Smooth muscle cell (in vitro differentiated cells): Measurements from ENCODE around the gene TBC1D22A. TPM values are rescaled to one million over a fixed set of nuclear protein-coding genes. Genes with fewer than 3 reads are reported as not detected.

Source experiments
- DNase-seq: peaks from one replicate; lab custom pipeline; 2025; ENCODE audit not compliant: unreplicated experiment; lab: John Stamatoyannopoulos, UW
- H2AFZ ChIP-seq: fragments of 200-600 bp; sonication (generic); 2 replicates; pipeline ENCODE4 v1.6.0; 2016; ENCODE audit warnings: antibody characterized with exemption, low read depth, mild to moderate bottlenecking
- H3F3A ChIP-seq: fragments of 200-600 bp; sonication (generic); 2 replicates; pipeline ENCODE4 v1.6.0; 2017; ENCODE audit warnings: antibody characterized with exemption, low read depth
- H3K27ac ChIP-seq: fragments of 200-600 bp; sonication (generic); 2 replicates; pipeline ENCODE4 v1.5.1; 2016; ENCODE audit warnings: low read depth, mild to moderate bottlenecking
- H3K27me3 ChIP-seq: fragments of 200-600 bp; sonication (generic); 2 replicates; pipeline ENCODE4 v1.6.1; 2016; ENCODE audit warnings: low read depth, mild to moderate bottlenecking
- H3K36me3 ChIP-seq: fragments of 200-600 bp; sonication (generic); 2 replicates; pipeline ENCODE4 v1.5.1; 2016; ENCODE audit warnings: low read depth
- H3K4me1 ChIP-seq: fragments of 200-600 bp; sonication (generic); 2 replicates; pipeline ENCODE4 v1.5.1; 2016; ENCODE audit warnings: low read depth
- H3K4me2 ChIP-seq: fragments of 200-600 bp; sonication (generic); 2 replicates; pipeline ENCODE4 v1.6.0; 2016; ENCODE audit warnings: mild to moderate bottlenecking
- H3K4me3 ChIP-seq: fragments of 200-600 bp; sonication (generic); 2 replicates; pipeline ENCODE4 v1.5.1; 2016; ENCODE audit warnings: mild to moderate bottlenecking
- H3K79me2 ChIP-seq: fragments of 200-600 bp; sonication (generic); 2 replicates; pipeline ENCODE4 v1.6.0; 2016; ENCODE audit warnings: low read depth, mild to moderate bottlenecking
- H3K9ac ChIP-seq: fragments of 200-600 bp; sonication (generic); 2 replicates; pipeline ENCODE4 v1.6.0; 2016; ENCODE audit warnings: low read depth
- H3K9me3 ChIP-seq: fragments of 200-600 bp; sonication (generic); replicated peaks from 2 replicates; pipeline ENCODE4 v1.5.1; 2016; ENCODE audit warnings: low read depth
- H4K20me1 ChIP-seq: fragments of 200-600 bp; sonication (generic); 2 replicates; pipeline ENCODE4 v1.6.0; 2016; ENCODE audit warnings: low read depth
- CTCF ChIP-seq: fragments of 200-600 bp; sonication (generic); IDR thresholded peaks from 2 replicates; pipeline ENCODE4 v1.5.1; 2017; ENCODE audit warnings: borderline replicate concordance, mild to moderate bottlenecking, antibody characterized with exemption; ENCODE audit not compliant: insufficient read depth, poor library complexity, severe bottlenecking
- WGBS: methylation state at CpG from one replicate; pipeline ENCODE4 v1.1.7; 2016; ENCODE audit warnings: low lambda C conversion rate; 5-methylcytosine and 5-hydroxymethylcytosine counted together
- polyA plus RNA-seq: library from polyadenylated mRNA; unstranded; fragments of >200 nt; fragmentation: Nextera tagmentation; extraction: Ambion mirVana; gene quantifications from 2 replicates; pipeline ENCODE4 v1.2.1, GENCODE V29; 2016
- total RNA-seq: library from RNA; depleted of rRNA; stranded (reverse); fragments of >200 nt; gene quantifications from 2 replicates; pipeline ENCODE4 v1.2.3, GENCODE V29; 2014

TBC1D22A gene
- total and polyA plus RNA-seq, 2 experiments from 2014 or later = 12.5 to 14.4 TPM

GRCh38 chr22:47193606-47194329, 431.3 kb downstream of the TBC1D22A start:
- 91% methylated on average over 16 of the region's 19 CpGs for WGBS
- Histone ChIP-seq H3F3A (no peaks in the 10 kb centered on the region), H3K27ac (no peak overlapping the region), H4K20me1 (no peaks in the 10 kb centered on the region), H3K4me3 (no peak overlapping the region), H3K79me2 (no peaks in the 10 kb centered on the region), H3K9ac (no peak overlapping the region), H3K4me1 (no peaks in the 10 kb centered on the region), H2AFZ (no peak overlapping the region), H3K27me3 (no peaks in the 10 kb centered on the region), H3K36me3 (no peaks in the 10 kb centered on the region), H3K4me2 (no peak overlapping the region), H3K9me3 (no peaks in the 10 kb centered on the region)
- DNase-seq = no peak
- TF ChIP-seq CTCF = no peak

DNA sequence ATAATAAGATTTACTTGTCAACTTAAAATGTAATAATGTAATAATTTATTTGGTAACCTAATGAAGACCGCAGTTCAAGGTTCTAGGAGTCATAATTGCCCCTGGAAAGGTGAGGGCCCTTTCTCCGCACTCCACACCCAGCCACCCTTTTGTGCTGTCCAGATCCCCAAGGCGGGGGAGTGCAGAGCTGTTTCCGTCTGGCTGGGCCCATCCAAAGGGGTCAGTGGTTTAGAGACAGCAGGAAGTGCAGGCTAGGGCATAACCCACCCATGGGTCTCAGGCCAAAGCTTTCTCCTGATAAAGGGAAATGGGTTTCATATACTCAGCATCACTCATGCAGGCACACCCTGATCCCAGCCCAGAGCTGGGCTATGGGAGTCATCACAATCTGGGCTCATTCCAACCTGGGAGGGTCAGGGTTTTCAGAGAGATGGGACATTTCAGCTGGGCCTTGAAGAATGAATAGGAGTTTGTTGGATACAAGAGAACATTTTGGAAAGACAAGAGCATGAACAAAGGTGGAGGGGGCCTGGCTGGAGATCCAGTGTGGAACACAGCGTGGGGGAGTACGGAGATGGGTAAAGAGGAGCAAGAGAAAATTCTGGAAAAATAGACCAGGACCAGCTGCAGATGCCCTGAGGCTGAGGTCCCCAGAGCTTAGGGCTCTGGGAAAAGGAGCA, 432.2 kb downstream of the TBC1D22A start:
- no peak for TF ChIP-seq CTCF
- Histone ChIP-seq H3K9ac (no peak overlapping the region), H3K4me2 (no peak overlapping the region), H2AFZ (no peak overlapping the region), H4K20me1 (no peaks in the 10 kb centered on the region), H3K27ac (no peak overlapping the region), H3K27me3 (no peaks in the 10 kb centered on the region), H3F3A (no peaks in the 10 kb centered on the region), H3K4me3 (no peak overlapping the region), H3K9me3 (no peaks in the 10 kb centered on the region), H3K4me1 (no peaks in the 10 kb centered on the region), H3K79me2 (no peaks in the 10 kb centered on the region), H3K36me3 (no peaks in the 10 kb centered on the region)
- WGBS = 89% methylated on average over 6 of the region's 6 CpGs
- no peak for DNase-seq

- Histone ChIP-seq H3K79me2 (no peaks in the 10 kb centered on the region), H3K4me1 (no peaks in the 10 kb centered on the region), H3K27ac (no peak overlapping the region), H2AFZ (no peak overlapping the region), H3K9me3 (no peaks in the 10 kb centered on the region), H3K4me2 (no peak overlapping the region), H3K36me3 (no peaks in the 10 kb centered on the region), H3K4me3 (no peak overlapping the region), H3K9ac (no peak overlapping the region), H4K20me1 (no peaks in the 10 kb centered on the region), H3K27me3 (no peaks in the 10 kb centered on the region), H3F3A (no peaks in the 10 kb centered on the region)
- DNase-seq = no peak
- 85% methylated on average over 9 of the region's 9 CpGs for WGBS
- TF ChIP-seq CTCF = no peak
Observed at GRCh38 chr22:47195156-47195483, 432.7 kb downstream of the TBC1D22A start.
